ENCODE results near the gene CFAP97. TPM values are rescaled to one million over a fixed set of nuclear protein-coding genes. Genes with fewer than 3 reads are reported as not detected.
A peak's percentile ranks its signal among the peaks of the same experiment; 100 is the strongest.

Gene CFAP97
- total and polyA plus RNA-seq, 7 donors, result 3.0 to 20.3 (median 10.1) TPM

DNA sequence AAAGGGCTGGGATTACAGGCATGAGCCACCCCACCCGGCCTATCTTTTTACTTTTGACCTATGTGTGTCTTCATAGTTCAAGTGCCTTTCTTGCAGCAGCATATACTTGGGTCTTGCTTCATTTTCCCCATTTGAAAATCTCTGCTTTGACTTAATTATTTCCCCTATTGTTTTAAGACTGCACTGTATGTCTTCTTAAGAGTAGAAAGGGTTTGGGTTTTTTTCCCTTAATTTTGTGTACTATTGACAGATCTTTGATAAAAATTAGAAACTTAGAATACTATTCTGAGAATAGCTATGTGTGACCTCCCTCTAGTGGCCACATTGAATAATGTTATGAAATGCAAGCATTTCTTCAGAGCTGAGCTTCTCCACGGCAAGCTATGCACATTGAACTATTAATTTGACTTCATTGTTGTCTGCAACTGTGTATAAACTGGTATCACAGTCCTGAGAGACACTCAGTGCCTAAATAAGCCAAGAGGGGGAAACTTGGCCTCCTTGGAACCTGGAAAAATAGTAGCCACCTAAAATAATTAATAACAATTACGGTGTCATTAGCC, 69.4 kb downstream of the CFAP97 start:
- TF ChIP-seq CTCF (IDR thresholded peaks at IDR 0.05), result peak; percentile 84
- intact Hi-C loops (cut with DNase I), result loop anchor here (1.0 to 10.0 kb wide), 4 partner anchors 37 to 130 kb away; no protein-coding TSS in a partner anchor
- Histone ChIP-seq H3K9me3 (no peaks in the 10 kb centered on the region), H3K4me3 (no peak overlapping the region), H3K36me3 (ENCODE audit: insufficient read depth in 1 of 2, low read depth in 1 of 2) (no peaks in the 10 kb centered on the region), H3K27ac (no peak overlapping the region), H3K27me3 (ENCODE audit: insufficient read depth in 3 of 3, low read length in 2 of 3) (no peaks in the 10 kb centered on the region), H3K4me1 (peaks cover 13% of the 10 kb centered on the region)
- ATAC-seq, result peak; percentile 77 to 89 (median 81)
- DNase-seq, result no peak
- 32 to 37% (median 34%) methylated on average over 3 of the region's 3 CpGs for WGBS, 3 donors

- 2 to 7% (median 4%) methylated on average over 57 to 74 of the region's 74 CpGs for WGBS, 3 donors
- Histone ChIP-seq H3K27ac (peak overlapping the region; percentile 71), H3K27me3 (ENCODE audit: insufficient read depth in 3 of 3, low read length in 2 of 3) (no peaks in the 10 kb centered on the region), H3K9me3 (no peaks in the 10 kb centered on the region), H3K36me3 (ENCODE audit: insufficient read depth in 1 of 2, low read depth in 1 of 2) (no peaks in the 10 kb centered on the region), H3K4me1 (no peaks in the 10 kb centered on the region), H3K4me3 (peak overlapping the region; percentile 88)
- TF ChIP-seq CTCF (IDR thresholded peaks at IDR 0.05), result peak; percentile 19
- peak; percentile 69 to 83 (median 79) for ATAC-seq
- intact Hi-C loops (cut with DNase I), result no loop called here
- DNase-seq, result peak; percentile 26 to 61
These were observed 75.3 kb downstream of the CFAP97 start for GRCh38 chr4:185128272-185129119.

- no peaks in the 10 kb centered on the region for H3K27me3 ChIP-seq (ENCODE audit: insufficient read depth in 3 of 3, low read length in 2 of 3)
- DNase-seq, result peak in 1 of 2 donors; percentile 20
These were observed 76.5 kb downstream of the CFAP97 start for GRCh38 chr4:185127021-185127925.

More at GRCh38 chr4:185127021-185127925, 76.5 kb downstream of the CFAP97 start:
- H3K4me1 ChIP-seq, result no peaks in the 10 kb centered on the region
- H3K4me3 ChIP-seq, result peak overlapping the region; percentile 88
- H3K36me3 ChIP-seq (ENCODE audit: insufficient read depth in 1 of 2, low read depth in 1 of 2), result no peaks in the 10 kb centered on the region
- no peaks in the 10 kb centered on the region for H3K9me3 ChIP-seq
- no peak for TF ChIP-seq CTCF (IDR thresholded peaks at IDR 0.05)
- peak overlapping the region; percentile 1 for H3K27ac ChIP-seq
- WGBS, 3 donors, result 13 to 16% (median 14%) methylated on average over 52 to 64 of the region's 64 CpGs
- intact Hi-C loops (cut with DNase I), result no loop called here
- peak; percentile 51 to 61 (median 56) for ATAC-seq

Data from psoas muscle (tissue), 8 donors.